HG03280 (cell line): Measurements from ENCODE around the gene DIAPH1.

ENCODE experiments used
- ATAC-seq: cut with Tn5 transposase; IDR thresholded peaks from one replicate; pipeline ENCODE4 v1.9.1; 2021; ENCODE audit warnings: mild to moderate bottlenecking, moderate library complexity; ENCODE audit not compliant: unreplicated experiment

The DIAPH1 gene

GRCh38 chr5:141640051-141640415 lies 21.2 kb upstream of the DIAPH1 start:
- no peak for ATAC-seq

- no peak for ATAC-seq
Measured at GRCh38 chr5:141639357-141640050, 20.7 kb upstream of the DIAPH1 start.

DNA sequence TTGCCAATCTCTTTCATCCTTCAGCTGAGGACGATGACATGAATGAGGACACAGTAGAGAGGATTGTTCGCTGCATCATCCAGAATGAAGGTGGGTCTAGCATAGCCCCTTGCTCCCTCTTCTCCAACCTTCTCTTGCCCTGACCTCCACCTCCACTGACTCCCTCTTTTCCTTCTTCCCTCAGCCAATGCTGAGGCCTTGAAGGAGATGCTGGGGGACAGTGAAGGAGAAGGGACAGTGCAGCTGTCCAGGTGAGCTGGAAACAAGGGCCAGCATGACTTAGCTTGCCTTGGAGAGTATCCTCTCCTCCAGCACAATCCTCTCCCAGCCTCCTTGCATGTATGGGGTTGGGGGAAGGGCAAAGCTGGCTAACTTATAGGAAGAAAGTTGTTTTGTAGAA lies 20.0 kb upstream of the DIAPH1 start:
- ATAC-seq = no peak

- ATAC-seq = peak; percentile 21
Measured at GRCh38 chr5:141637767-141638419, 19.1 kb upstream of the DIAPH1 start.

GRCh38 chr5:141637123-141637766 lies 18.4 kb upstream of the DIAPH1 start:
- ATAC-seq = peak; percentile 31

GRCh38 chr5:141636413-141637122 lies 17.8 kb upstream of the DIAPH1 start, which contains the start of the genes HDAC3 and RELL2:
TSS of gene HDAC3 (minus strand) at chr5:141636849. CDS start at chr5:141636790, 59 bp downstream.
TSS of gene RELL2 (plus strand) at chr5:141636997. CDS start at chr5:141638226, 1,229 bp downstream.
- ATAC-seq = peak; percentile 81

GRCh38 chr5:141636106-141636412 lies 17.3 kb upstream of the DIAPH1 start:
- no peak for ATAC-seq

- no peak for ATAC-seq
Measured at GRCh38 chr5:141635646-141636045, 16.8 kb upstream of the DIAPH1 start.

- no peak for ATAC-seq
Measured at GRCh38 chr5:141634720-141635119, 15.9 kb upstream of the DIAPH1 start.

GRCh38 chr5:141633871-141634561 lies 15.2 kb upstream of the DIAPH1 start:
- peak; percentile 49 for ATAC-seq

DNA sequence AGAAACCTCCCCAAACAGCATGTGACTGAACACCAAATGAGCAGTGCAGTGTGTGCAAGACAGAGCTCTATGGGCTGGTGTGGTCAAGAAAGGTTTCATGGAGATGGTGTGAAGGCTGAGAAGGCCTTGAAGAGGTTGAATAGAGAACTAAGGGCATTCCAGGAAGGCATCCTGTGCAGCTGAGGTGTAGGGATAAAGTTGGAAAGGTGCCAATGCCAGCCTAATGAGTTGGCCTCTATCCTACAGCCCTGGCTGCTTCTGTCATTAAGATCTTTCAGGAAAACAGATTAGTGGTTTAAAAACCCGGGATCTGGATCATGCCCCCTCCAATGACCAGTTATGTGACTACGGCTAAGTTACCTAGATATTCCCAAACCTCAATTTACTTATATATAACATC lies 13.8 kb upstream of the DIAPH1 start:
- ATAC-seq = no peak

- no peak for ATAC-seq
Measured at GRCh38 chr5:141630570-141631140, 11.9 kb upstream of the DIAPH1 start.

DNA sequence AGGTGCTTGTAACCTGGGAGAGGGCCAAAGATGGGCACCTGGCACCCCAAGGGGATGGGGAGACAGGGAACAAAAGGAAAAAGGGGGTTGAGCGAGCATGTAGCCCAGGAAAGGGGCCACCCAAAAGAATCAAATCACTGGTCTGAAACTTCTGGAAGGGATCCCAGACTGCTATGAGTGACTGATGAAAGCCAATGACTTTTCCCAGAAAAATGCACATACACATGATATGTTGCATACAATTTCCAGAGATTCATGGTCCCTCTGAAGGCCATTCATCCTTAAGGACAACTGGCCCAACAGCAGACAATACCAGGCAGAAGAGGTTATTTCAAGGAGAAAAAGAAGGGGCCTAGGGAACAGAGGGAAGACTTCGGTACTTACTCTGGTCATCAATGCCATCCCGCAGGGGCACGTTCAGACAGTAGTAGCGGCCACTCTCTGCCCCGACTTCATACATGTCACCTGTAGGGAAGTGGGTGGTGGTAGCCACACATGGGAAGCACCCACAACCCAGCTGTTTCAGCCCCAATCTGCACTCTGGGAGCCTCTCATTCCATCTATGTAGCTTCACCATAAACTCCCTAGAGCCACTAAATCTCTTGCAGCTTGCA lies 9.5 kb upstream of the DIAPH1 start:
- no peak for ATAC-seq

- ATAC-seq = no peak
Measured at GRCh38 chr5:141623611-141624010, 4.8 kb upstream of the DIAPH1 start.

DNA sequence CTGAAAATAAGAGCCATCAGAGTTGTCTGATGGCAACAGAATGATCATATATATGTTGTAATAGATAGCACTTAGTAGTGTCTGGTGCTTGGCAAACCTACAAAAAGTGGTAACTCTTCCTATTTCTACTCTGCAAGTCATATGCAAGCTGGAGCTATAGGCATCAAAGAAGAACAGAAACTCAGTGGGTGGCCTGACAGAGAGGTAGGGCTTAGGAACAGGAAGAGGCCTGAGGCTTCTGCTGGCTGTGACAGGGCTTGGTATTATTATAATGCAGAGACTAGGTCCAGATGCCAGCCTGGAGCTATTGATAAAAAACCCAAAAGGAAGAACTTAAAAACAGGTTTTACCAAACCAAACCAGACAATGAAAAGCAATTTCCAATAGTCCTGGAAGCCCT lies 4.4 kb upstream of the DIAPH1 start:
- ATAC-seq = peak; percentile 35

DNA sequence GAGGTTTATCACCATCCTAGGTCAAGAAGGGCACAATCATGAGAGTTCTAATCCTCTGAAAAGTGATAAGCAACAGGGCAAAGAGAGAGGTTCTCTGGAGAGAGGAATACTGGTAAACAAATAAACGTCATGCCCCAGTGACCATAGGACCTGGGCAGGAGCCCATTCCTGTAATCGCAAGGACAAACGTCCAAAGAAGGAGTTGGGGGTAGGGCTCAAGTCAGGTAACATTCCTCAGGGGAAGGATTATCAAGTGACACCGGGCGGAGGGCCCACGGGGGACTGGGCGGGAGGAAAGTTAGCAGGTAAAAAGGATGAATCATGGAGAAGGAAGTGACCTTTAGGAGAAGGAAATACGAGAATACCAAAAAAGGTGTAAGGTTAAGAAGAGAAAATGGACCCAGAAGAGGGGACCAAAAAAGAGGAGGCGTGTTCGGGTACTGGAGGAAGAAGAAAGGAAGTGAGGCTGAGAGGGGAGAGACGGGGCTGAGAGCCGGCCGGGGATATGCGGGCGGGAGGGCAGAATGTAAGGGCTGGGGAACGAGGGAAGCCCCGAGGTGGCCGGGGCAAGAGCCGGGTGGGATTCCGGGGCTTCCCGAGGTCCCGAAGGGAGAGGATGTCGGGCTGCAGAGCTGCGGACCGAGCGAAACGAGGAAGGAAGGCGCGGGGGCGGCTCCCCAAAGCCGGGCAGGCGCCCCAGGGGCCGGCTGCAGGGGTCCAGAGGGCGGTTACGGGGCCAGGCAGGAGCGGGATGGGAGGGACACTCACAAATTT lies 583 bp downstream of the DIAPH1 start:
- ATAC-seq = peak; percentile 34

- ATAC-seq = no peak
Measured at GRCh38 chr5:141617682-141618029, 1.1 kb downstream of the DIAPH1 start.

DNA sequence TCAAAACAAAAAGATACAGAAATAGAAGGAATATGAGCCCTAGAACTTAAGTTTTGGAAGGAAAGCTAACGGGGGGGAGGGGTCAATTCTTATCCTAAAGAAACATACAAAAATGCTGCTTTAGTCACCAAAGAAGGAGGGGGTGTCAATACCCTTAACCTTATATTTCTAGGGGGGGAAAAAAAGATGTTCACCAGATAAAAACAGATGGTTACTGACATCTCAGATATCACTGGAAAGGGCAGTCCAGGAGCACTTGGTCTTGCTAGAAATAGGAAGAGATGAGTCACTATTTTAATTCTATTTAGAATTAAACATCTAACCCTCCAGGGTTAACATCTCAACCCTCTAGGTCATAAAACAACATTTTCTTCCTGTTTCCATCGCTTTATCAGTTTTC lies 1.7 kb downstream of the DIAPH1 start:
- ATAC-seq = no peak

DNA sequence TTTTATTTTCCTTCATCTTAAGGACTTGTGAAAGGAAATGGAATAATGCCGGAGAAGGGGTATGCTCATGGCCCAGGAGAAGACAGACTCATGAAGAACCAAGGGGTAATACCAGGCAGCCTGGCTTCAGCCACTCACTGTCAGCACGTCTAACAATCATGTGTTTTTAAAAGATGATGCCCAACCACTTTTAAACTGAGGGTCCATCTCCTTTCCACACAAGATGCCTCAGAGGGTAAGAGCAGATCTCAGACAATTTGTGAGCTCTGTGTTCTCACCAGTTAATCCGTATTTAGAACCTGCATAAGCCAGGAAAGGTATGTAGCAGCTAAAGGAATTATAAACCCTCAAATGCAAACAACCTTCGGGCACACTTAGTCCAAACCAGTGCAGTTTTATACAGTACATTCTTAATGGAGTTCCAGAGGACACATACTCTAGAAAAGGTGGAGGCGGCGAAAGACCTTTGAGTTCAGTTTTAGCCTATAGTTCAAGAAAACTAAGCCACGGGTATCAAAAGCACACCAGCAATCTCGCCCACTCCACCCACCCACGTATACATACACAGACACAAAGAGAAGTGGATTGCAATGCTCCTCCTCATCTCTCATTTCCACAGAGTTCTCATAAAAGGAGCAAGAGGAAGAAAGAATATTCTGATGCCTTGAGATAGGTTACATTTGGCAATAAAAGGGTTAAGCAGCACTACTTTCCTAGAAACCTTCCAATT lies 2.6 kb downstream of the DIAPH1 start:
- ATAC-seq = no peak
